Liver (tissue), 9 donors: ENCODE results near the gene APBA2. TPM values are rescaled to one million over a fixed set of nuclear protein-coding genes. Genes with fewer than 3 reads are reported as not detected.

Experiments
- DNase-seq: peaks from one replicate; pipeline ENCODE4 v3.0.0-alpha.2; 2017; ENCODE audit warnings: low spot score
- H3K27ac ChIP-seq, 2 donors: one replicate each; pipeline ENCODE4 v1.7.0; 2013; ENCODE audit warnings: inconsistent platforms in 2 of 2, low read length in 2 of 2, control low read depth in 1 of 2, low read depth in 1 of 2, mild to moderate bottlenecking in 1 of 2
- H3K27me3 ChIP-seq, 4 donors: one replicate each; pipeline versions ENCODE4 v1.6.1 to v1.7.0; 2013; ENCODE audit warnings: low read length in 3 of 4, inconsistent platforms in 1 of 4, mild to moderate bottlenecking in 1 of 4, moderate library complexity in 1 of 4; ENCODE audit not compliant: control insufficient read depth in 4 of 4, insufficient read depth in 4 of 4
- H3K36me3 ChIP-seq, 4 donors: one replicate each; pipeline versions ENCODE4 v1.6.1 to v1.7.0; 2013; ENCODE audit warnings: low read length in 3 of 4, mild to moderate bottlenecking in 3 of 4, low read depth in 1 of 4, moderate library complexity in 1 of 4; ENCODE audit not compliant: control insufficient read depth in 4 of 4, insufficient read depth in 3 of 4
- H3K4me1 ChIP-seq, 4 donors: one replicate each; pipeline versions ENCODE4 v1.6.1 to v1.7.0; 2013; ENCODE audit warnings: low read length in 3 of 4, mild to moderate bottlenecking in 3 of 4, moderate library complexity in 1 of 4; ENCODE audit not compliant: control insufficient read depth in 4 of 4, insufficient read depth in 4 of 4
- H3K4me3 ChIP-seq, 3 donors: one replicate each; pipeline versions ENCODE4 v1.6.1 to v1.7.0; 2013; ENCODE audit warnings: low read length in 3 of 3, control low read depth in 1 of 3, low read depth in 1 of 3, mild to moderate bottlenecking in 1 of 3
- H3K9ac ChIP-seq, 2 donors: one replicate each; pipeline ENCODE4 v1.7.0; 2013; ENCODE audit warnings: low read length in 2 of 2, mild to moderate bottlenecking in 2 of 2, moderate library complexity in 2 of 2, control low read depth in 1 of 2, low read depth in 1 of 2
- H3K9me3 ChIP-seq, 4 donors: one replicate each; pipeline versions ENCODE4 v1.6.1 to v1.7.0; 2013; ENCODE audit warnings: low read length in 3 of 4; ENCODE audit not compliant: control insufficient read depth in 4 of 4
- CTCF ChIP-seq: fragments of 150-350 bp; IDR thresholded peaks from 2 replicates; pipeline ENCODE4 v1.5.1; 2017; ENCODE audit warnings: improper control_type of control experiment, low read depth, low read length; ENCODE audit not compliant: missing input control
- FOXA1 ChIP-seq: IDR thresholded peaks from 2 replicates; pipeline ENCODE4 v1.6.1; 2016; ENCODE audit warnings: antibody characterized with exemption
- FOXA2 ChIP-seq: IDR thresholded peaks from 2 replicates; pipeline ENCODE4 v1.6.1; 2016; ENCODE audit warnings: antibody characterized with exemption
- GABPA ChIP-seq, 2 donors: IDR thresholded peaks in 1 of 2; conservative IDR thresholded peaks in 1 of 2; 2 replicates each; pipeline ENCODE4 v1.6.1; 2016; ENCODE audit warnings: antibody characterized with exemption in 2 of 2, mild to moderate bottlenecking in 1 of 2, moderate library complexity in 1 of 2
- HNF4A ChIP-seq, 2 donors: conservative IDR thresholded peaks; 2 replicates each; pipeline ENCODE4 v1.6.1; 2016; ENCODE audit warnings: antibody characterized with exemption in 2 of 2, mild to moderate bottlenecking in 2 of 2
- HNF4G ChIP-seq: IDR thresholded peaks from 2 replicates; pipeline ENCODE4 v1.6.1; 2016; ENCODE audit warnings: antibody characterized with exemption
- JUND ChIP-seq, 2 donors: IDR thresholded peaks; 2 replicates each; pipeline ENCODE4 v1.6.1; 2016; ENCODE audit warnings: antibody characterized with exemption in 2 of 2
- MAX ChIP-seq: IDR thresholded peaks from 2 replicates; pipeline ENCODE4 v1.6.1; 2016; ENCODE audit warnings: antibody characterized with exemption
- NR2F2 ChIP-seq: IDR thresholded peaks from 2 replicates; pipeline ENCODE4 v1.6.1; 2016; ENCODE audit warnings: antibody characterized with exemption
- RAD21 ChIP-seq, 2 donors: IDR thresholded peaks; 2 replicates each; pipeline ENCODE4 v1.6.1; 2016; ENCODE audit warnings: antibody characterized with exemption in 2 of 2, mild to moderate bottlenecking in 2 of 2
- RXRA ChIP-seq, 2 donors: IDR thresholded peaks; 2 replicates each; pipeline ENCODE4 v1.6.1; 2017 to 2018; ENCODE audit warnings: antibody characterized with exemption in 2 of 2, mild to moderate bottlenecking in 1 of 2
- SP1 ChIP-seq: IDR thresholded peaks from 2 replicates; pipeline ENCODE4 v1.6.1; 2018; ENCODE audit warnings: antibody characterized with exemption, mild to moderate bottlenecking
- TAF1 ChIP-seq: conservative IDR thresholded peaks from 2 replicates; pipeline ENCODE4 v1.6.1; 2016; ENCODE audit warnings: antibody characterized with exemption, mild to moderate bottlenecking
- YY1 ChIP-seq: IDR thresholded peaks from 2 replicates; pipeline ENCODE4 v1.6.1; 2016; ENCODE audit warnings: antibody characterized with exemption, mild to moderate bottlenecking
- ZBTB33 ChIP-seq: IDR thresholded peaks from 2 replicates; pipeline ENCODE4 v1.6.1; 2016; ENCODE audit warnings: antibody characterized with exemption
- WGBS: extraction: QIAGEN DNeasy Blood & Tissue Kit; methylation state at CpG from one replicate; pipeline ENCODE4 v1.1.7; 2013; 5-methylcytosine and 5-hydroxymethylcytosine counted together
- polyA plus RNA-seq, 2 donors: library from polyadenylated mRNA; stranded (reverse) in 1 of 2; unstranded in 1 of 2; fragments of 200-250 nt in 1 of 2; fragments of >200 nt in 1 of 2; fragmentation: Nextera tagmentation in 1 of 2; extraction: Ambion mirVana in 1 of 2; gene quantifications; one replicate each; pipeline versions ENCODE4 v1.2.1 to v1.2.3, GENCODE V29; 2013 to 2015
- total RNA-seq, 2 donors: library from RNA; depleted of rRNA; stranded (reverse); fragments of >200 nt; gene quantifications; one replicate each; pipeline ENCODE4 v1.2.3, GENCODE V29; 2014
- donor health status: healthy.
- donor health status: healthy.
- donor health status: healthy.
- donor health status: healthy.
- donor health status: healthy.

The APBA2 gene
- total and polyA plus RNA-seq, 4 donors, result 0.38 to 2.9 (median 1.7) TPM

- Histone ChIP-seq H3K36me3 (no peaks in the 10 kb centered on the region), H3K9ac (no peak overlapping the region), H3K27me3 (no peaks in the 10 kb centered on the region), H3K4me3 (no peak overlapping the region), H3K4me1 (no peaks in the 10 kb centered on the region), H3K9me3 (no peaks in the 10 kb centered on the region), H3K27ac (no peak overlapping the region)
- WGBS, result 66% methylated on average over 23 of the region's 23 CpGs
- DNase-seq, result no peak
- TF ChIP-seq ZBTB33 (no peak), HNF4G (no peak), MAX (no peak)
Observed at GRCh38 chr15:29131840-29132420, 246.2 kb downstream of the APBA2 start.

GRCh38 chr15:29132735-29133181, 247.0 kb downstream of the APBA2 start:
- no peak for DNase-seq
- no peaks in the 10 kb centered on the region for H3K36me3 ChIP-seq
- no peaks in the 10 kb centered on the region for H3K4me1 ChIP-seq
- TF ChIP-seq JUND (IDR thresholded peaks at IDR 0.05), result no peak
- TF ChIP-seq TAF1, result no peak
- no peak for TF ChIP-seq SP1
- TF ChIP-seq FOXA2, result no peak
- TF ChIP-seq GABPA (IDR thresholded peaks at IDR 0.05 in 1 of 2, conservative IDR thresholded peaks at IDR 0.05 in 1 of 2), result no peak
- no peak for TF ChIP-seq CTCF
- no peak for TF ChIP-seq NR2F2
- no peak for TF ChIP-seq HNF4A (conservative IDR thresholded peaks at IDR 0.05)
- no peak for TF ChIP-seq MAX
- TF ChIP-seq HNF4G, result no peak
- TF ChIP-seq YY1, result no peak
- TF ChIP-seq RXRA (IDR thresholded peaks at IDR 0.05), result no peak
- no peak for TF ChIP-seq ZBTB33
- TF ChIP-seq FOXA1, result no peak
- TF ChIP-seq RAD21 (IDR thresholded peaks at IDR 0.05), result no peak
- no peaks in the 10 kb centered on the region for H3K9me3 ChIP-seq
- WGBS, result 81% methylated on average over 14 of the region's 14 CpGs
- H3K27ac ChIP-seq, result no peak overlapping the region
- H3K27me3 ChIP-seq, result no peaks in the 10 kb centered on the region
- no peak overlapping the region for H3K4me3 ChIP-seq
- no peak overlapping the region for H3K9ac ChIP-seq
